Stimulated activated CD8-positive, alpha-beta memory T cell treated with anti-CD3 and anti-CD28 coated beads, Interleukin-15, amount 100 ng/mL, for 48 hours (primary cell): ENCODE data around the gene ZNF169.
A peak's percentile ranks its signal among the peaks of the same experiment; 100 is the strongest.
"Not testable (repeated sequence)": the region's sequence is repeated elsewhere in the genome, so short reads cannot be mapped to it uniquely, and the experiment has no call there.

Source experiments
- DNase-seq, 2 donors: peaks; one replicate each; pipeline ENCODE4 v3.0.0-alpha.2; 2020; ENCODE audit warnings: low read depth in 2 of 2

Gene ZNF169

GRCh38 chr9:94259077-94259862 is at the start of gene ZNF169:
TSS of gene ZNF169 (plus strand) at chr9:94259298. CDS start at chr9:94278813, 19,515 bp downstream.
- peak; percentile 83 to 86 for DNase-seq

GRCh38 chr9:94210616-94211603 is 48.2 kb upstream of the ZNF169 start:
- no peak for DNase-seq

- DNase-seq: no peak
Measured at GRCh38 chr9:94212091-94212490, 47.0 kb upstream of the ZNF169 start.

DNA sequence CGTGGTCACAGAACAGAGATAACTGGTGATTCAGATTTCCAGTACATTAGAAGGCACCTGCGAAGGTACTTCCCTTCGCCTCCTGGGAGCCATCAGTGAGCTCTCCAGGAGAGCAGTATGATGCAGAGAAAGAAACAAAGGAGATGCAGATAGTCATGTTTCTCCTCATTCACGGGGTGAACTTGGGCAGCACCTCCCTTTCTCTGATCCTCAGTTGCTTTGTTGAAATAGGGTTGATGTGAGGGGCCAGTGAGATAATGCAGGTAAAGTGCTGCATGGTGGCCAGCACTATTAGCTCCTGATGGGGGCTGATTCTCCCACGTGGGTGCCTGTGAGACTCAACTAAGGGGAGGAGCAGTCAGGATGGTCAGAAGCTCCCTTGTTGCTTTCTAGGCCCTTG is 46.6 kb upstream of the ZNF169 start:
- DNase-seq: no peak

DNA sequence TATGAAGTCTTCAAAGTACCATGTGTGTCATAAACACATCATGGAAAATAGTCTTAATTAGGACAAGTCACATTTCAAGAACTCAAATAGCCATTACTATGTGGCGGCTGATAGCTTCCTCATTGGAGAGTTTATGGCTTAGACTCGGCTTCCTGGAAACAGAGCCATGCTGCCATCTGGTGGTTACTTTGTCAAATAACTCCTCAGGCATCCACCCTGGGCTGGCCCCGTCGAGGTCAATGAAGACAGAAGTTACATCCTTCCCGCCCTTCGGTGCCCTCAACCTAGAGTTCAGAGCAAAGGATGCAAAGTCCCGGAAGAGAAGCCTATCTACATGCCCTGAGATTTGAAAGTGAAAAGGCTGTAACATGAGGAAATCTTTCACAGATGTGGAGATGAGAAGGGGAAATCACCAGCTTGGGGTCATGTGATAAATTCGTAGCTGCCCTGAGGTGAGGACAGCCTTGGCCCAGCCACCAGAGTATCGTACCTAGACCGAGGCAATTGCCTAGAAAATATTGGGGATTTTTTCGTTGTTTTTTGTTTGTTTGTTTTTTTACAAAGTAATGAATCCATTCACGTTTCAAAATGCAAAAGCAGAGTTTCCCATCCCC is 45.5 kb upstream of the ZNF169 start:
- DNase-seq: peak; percentile 34 to 38

GRCh38 chr9:94222870-94223269 is 36.2 kb upstream of the ZNF169 start:
- no peak for DNase-seq

DNA sequence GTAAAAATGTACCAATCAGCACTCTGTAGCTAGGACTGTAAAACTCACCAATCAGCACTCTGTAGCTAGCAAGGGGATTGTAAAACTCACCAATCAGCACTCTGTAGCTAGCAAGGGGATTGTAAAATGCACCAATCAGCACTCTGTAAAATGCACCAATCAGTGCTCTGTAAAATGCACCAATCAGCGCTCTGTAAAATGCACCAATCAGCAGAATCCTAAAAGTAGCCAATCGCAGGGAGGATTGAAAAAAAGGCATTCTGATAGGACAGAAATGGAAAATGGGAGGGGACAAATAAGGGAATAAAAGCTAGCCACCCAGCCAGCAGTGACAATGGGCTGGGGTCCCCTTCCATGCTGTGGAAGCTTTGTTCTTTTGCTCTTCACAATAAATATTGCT is 33.7 kb upstream of the ZNF169 start:
- DNase-seq: not testable (repeated sequence)

GRCh38 chr9:94228616-94229015 is 30.5 kb upstream of the ZNF169 start:
- no peak for DNase-seq

DNA sequence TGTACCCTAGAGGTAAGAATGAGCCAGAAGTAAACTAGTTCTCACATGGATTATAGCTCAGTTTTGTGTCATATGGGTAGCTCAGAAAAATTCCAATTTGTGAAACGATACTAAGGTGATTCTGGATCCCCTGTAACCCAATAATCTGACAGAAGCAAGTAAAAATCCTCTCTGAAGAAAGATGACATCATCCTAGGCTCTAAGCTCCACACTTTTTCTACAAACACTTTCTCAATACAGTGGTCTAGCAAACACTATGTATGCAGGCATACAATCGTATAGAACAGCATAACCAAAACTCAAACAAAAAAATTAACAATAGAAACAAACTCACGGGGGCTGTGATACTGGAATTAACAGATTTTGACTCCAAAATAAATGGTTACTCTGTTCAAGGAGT is 26.7 kb upstream of the ZNF169 start:
- DNase-seq: no peak

DNA sequence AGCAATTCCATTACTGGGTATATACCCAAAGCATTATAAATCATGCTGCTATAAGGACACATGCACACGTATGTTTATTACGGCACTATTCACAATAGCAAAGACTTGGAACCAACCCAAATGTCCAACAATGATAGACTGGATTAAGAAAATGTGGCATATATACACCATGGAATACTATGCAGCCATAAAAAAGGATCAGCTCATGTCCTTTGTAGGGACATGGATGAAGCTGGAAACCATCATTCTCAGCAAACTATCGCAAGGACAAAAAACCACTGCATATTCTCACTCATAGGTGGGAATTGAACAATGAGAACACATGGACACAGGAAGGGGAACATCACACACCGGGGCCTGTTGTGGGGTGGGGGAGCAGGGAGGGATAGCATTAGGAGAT is 18.0 kb upstream of the ZNF169 start:
- DNase-seq: not testable (repeated sequence)

DNA sequence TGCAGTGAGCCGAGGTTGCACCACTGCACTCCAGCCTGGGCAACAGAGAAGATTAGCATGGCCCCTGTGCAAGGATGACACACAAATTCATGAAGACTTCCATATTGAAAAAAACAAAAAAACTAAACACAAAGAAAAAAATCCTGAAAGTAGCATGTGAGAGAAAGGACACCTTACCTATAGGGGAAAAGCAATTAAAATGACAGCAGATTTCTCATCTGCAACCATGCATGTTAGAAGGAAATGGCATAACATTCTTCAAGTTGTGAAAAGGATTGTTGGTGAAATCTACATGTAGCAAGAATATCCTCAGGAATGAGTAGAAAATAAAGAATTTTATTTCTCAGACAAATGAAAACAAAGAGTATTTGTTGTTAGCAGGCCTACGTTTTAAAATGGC is 13.4 kb upstream of the ZNF169 start:
- DNase-seq: no peak

- no peak for DNase-seq
Measured at GRCh38 chr9:94250456-94250855, 8.6 kb upstream of the ZNF169 start.

DNA sequence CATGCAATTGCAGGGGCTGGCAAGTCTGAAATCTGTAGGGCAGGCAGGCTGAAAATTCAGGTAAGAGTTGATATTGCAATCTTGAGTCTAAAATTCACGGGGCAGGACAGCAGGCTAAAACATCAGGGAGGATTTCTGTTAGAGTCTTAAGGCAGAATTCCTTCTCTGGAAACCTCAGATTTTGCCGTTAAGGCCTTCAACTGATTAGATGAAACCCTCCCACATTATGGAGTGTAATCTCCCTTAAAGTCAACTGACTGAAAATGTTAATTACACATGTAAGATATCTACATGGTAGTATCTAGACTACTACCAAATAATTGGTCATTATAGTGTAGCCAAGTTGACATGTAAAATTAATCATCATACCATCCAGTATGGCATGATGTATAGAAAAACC is 3.1 kb upstream of the ZNF169 start:
- DNase-seq: no peak

- DNase-seq: not testable (repeated sequence)
Measured at GRCh38 chr9:94265626-94266402, 6.7 kb downstream of the ZNF169 start.

GRCh38 chr9:94269264-94269663 is 10.2 kb downstream of the ZNF169 start:
- no peak for DNase-seq

GRCh38 chr9:94270009-94270408 is 10.9 kb downstream of the ZNF169 start:
- DNase-seq: no peak

- not testable (repeated sequence) for DNase-seq
Measured at GRCh38 chr9:94277029-94277428, 17.9 kb downstream of the ZNF169 start.

DNA sequence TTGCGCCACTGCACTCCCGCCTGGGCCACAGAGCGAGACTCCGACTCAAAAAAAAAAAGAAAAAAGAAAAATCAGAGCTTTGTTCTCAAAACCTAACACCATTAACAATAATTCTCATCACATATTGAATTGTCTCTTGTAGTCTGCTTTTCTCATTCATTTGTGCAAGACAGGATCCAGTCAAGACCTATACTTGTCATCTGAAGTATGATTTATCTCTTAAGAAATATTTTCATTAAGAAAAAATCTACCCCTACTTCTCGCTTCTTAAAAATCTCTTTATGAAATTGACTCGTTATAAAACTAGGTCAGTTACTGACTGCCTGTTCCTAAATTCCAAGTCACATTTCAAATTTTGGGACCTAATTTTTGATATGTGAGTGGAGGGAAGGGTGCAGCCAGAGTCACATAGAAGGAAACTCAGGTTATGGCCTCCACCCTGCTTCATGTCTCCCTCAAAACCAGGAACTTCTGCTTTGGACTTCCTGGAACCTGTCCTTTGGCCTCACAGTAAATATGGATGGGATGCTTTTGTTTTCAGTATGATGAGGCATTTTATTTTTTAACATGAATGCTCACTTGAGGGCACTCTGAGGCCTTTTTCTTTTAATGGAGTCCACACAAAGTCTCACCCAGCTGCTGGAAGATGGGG is 18.9 kb downstream of the ZNF169 start:
- DNase-seq: no peak

DNA sequence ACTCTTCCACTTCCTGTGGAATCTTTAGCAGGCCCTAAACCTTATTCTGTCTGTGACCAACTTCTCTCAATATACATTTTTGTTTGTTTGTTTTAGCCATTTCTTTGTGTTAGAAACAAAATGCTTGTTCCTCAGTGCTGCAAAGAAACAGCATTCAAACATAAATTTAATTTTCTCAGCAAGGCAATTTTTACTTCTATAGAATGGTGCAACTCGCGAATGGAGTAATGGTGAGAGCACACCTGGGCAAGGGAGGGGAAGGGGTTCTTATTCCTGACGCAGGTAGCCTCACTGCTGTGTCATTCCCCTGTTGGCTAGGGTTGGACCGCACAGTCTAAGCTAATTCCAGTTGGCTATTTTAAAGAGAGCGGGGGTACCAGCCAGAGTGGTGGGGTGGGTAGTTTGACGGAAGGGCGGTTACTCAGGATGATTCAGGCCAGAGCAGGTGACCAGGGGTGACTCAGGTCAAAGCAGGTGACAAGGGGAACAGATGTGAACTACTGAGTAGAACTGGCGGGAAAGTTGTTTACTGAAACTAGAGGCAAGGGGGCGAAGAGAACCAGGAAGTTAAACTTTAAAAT is 21.4 kb downstream of the ZNF169 start:
- DNase-seq: no peak

- no peak for DNase-seq
Measured at GRCh38 chr9:94281101-94281500, 22.0 kb downstream of the ZNF169 start.

- DNase-seq: no peak
Measured at GRCh38 chr9:94286116-94286515, 27.0 kb downstream of the ZNF169 start.
